NCI-H526 treated with DMSO at 0.1 percent for 48 hours (cell line): ENCODE data around the gene KRTAP1-3.
"Not testable (repeated sequence)": the region's sequence is repeated elsewhere in the genome, so short reads cannot be mapped to it uniquely, and the experiment has no call there.

ENCODE experiments used
- DNase-seq: peaks from one replicate; lab custom pipeline; 2025; lab: John Stamatoyannopoulos, UW

Gene KRTAP1-3, protein sequence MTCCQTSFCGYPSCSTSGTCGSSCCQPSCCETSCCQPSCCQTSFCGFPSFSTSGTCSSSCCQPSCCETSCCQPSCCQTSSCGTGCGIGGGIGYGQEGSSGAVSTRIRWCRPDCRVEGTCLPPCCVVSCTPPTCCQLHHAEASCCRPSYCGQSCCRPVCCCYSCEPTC

DNA sequence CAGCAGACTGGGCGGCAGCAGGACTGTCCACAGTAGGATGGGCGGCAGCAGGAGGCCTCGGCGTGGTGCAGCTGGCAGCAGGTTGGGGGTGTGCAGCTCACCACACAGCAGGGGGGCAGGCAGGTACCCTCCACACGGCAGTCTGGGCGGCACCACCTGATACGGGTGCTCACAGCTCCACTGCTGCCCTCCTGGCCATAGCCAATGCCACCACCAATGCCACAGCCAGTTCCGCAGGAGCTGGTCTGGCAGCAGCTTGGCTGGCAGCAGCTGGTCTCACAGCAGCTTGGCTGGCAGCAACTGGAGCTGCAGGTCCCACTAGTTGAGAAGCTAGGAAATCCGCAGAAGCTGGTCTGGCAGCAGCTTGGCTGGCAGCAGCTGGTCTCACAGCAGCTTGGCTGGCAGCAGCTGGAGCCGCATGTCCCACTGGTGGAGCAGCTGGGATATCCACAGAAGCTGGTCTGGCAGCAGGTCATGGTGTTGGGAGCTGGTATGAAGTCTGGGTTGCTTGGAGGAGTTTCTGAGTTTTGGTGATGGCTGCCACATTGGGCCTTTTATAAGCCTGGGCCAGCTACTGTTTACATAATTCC, at the start of gene KRTAP1-3:
KRTAP1-3 (minus strand) TSS at position 529 of the 590 bp plus-strand sequence; CDS start at position 476, 53 bp downstream.
- not testable (repeated sequence) for DNase-seq

DNA sequence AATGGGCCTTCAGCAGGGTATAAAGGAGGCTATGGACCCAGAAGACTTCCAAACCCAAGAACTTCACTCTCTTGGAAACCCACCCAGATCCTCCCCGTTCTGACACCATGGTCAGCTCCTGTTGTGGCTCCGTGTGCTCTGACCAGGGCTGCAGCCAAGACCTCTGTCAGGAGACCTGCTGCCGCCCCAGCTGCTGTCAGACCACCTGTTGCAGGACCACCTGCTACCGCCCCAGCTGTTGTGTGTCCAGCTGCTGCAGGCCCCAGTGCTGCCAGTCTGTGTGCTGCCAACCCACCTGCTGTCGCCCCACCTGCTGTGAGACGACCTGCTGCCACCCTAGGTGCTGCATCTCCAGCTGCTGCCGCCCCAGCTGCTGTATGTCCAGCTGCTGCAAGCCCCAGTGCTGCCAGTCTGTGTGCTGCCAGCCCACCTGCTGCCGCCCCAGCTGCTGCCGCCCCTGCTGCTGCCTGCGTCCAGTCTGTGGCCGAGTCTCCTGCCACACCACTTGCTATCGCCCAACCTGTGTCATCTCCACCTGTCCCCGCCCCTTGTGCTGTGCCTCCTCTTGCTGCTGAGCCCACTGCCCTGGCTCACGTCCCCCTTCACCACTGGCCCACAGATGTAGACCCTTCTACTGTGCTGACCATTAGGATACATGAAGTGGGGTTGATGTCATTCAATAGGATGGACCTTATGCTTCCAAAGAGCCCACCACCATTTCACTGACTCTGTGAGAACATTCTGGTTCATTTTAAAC, 49.6 kb upstream of the KRTAP1-3 start, which contains the start of gene KRTAP4-7:
KRTAP4-7 (plus strand) TSS at position 51 of the 757 bp plus-strand sequence; CDS start at position 108, 57 bp downstream.
- not testable (repeated sequence) for DNase-seq

DNA sequence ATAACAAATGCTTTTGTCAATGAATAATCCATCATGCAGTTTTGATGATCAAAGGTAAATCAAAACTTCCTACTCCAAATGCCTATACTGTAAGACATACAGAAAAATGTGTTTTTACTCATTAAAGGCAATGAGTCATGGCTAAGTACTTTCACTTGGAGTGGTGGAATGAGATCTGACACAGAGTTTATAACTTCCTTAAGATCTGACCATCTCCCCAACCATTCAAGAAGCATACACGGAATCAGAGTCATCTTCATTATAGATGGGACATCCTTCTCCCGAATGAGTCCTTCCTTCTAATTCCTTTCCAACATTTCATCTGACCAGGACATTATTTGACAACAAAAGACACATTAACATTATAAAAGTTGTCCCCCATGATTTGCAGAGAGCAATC, 48.8 kb upstream of the KRTAP1-3 start:
- not testable (repeated sequence) for DNase-seq

DNA sequence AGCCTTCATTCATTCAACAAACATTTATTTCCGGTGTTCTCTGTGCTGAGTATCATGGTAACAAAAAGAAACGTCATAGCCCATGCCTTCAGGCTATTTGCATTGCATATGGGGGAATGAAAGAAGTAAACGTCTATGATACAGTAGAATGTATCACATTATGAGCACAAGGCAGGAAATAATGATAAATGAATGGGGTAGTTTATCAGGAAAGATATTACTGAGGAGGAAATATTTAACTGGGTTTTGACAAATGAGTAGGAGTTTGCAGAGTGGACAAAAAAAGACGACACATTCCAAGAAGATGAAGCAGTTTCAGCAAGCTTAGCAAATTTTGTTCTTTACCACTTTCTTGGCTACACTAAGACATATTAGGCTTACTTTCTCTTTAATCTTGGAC, 48.0 kb upstream of the KRTAP1-3 start:
- no peak for DNase-seq

DNA sequence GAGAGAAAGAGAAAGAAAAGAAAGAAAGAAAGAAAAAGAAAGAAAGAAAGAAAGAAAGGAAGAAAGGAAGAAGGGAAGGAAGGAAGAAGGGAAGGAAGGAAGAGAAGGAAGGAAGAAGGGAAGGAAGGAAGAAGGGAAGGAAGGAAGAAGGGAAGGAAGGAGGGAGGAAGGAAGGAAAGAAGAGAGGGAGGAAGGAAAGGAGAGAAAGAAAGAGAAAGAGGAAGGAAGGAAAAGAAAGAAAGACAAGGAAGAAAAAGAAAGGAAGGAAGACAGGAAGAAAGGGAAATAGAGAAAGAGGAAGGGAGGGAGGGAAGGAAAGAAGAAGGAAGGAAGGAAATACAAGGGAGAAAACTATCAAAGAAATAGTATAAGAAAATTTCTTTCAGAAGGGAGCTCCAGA, 42.1 kb upstream of the KRTAP1-3 start:
- no peak for DNase-seq

DNA sequence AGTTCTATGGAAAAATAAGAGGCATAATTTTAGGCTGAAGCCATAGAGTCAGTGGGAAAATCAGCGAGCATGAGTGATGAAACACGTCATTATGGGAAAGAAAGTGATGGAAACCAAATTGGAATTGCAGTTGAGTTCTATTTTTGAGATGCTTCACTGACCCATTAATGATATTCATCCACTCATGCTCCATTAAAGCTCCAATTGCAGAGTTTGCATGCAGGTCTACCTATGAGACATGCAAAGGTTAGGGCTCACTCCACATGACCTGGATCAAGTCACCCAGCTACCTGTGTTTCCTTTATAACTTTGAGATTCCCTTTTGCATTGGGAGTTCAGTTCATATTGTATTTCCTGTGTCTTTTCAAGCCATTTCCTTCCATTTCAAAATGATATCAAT, 39.0 kb upstream of the KRTAP1-3 start:
- peak; percentile 35 for DNase-seq

DNA sequence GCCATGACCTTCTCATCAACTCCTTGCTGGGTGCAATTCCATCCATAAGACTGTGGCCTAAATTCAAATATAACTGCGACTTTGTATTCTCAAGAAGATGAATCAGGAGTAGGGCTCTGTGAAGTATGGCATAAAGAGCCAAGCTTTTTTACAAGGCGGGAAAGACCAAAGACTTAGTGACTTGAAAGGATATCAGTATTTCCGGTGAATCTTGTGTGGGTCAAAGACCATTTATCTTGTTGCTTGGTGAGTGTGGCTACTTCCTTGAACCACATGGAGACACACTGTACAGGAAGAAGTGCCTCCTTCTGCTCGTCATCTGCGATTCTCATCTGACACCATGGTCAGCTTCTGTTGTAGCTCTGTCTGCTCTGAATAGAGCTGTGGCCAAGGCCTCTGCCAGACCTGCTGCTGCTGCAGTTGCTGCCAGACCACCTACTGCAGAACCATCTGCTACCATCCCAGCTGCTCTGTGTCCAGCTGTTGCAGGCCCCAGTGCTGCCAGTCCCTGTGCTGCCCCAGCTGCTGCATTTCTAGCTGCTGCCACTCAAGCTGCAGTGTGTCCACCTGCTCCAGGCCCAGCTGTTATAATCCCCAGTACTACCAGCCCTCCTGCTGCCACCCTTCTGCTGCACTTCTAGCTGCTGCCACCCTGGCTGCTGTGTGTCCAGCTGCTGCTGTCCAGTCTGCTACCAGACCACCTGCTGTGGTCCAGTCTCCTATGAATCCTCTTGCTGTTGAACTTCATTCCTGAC, 37.1 kb upstream of the KRTAP1-3 start:
- no peak for DNase-seq

DNA sequence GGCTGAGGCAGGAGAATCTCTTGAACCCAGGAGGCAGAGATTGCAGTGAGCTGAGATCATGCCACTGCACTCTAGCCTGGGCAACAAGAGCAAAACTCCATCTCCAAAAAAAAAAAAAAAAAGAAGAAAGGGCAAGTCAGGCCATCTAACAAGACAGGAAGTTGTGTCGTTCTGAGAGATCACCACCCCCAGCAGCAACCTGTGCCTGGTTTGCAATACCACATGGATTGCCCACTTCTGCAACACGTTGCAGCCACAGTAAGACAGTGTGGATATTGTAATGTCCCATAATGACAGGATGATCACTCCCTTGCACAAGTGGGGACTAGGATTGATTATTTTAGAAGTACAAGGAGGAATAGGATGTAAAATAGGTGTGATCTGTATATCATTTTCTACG, 34.4 kb upstream of the KRTAP1-3 start:
- no peak for DNase-seq

DNA sequence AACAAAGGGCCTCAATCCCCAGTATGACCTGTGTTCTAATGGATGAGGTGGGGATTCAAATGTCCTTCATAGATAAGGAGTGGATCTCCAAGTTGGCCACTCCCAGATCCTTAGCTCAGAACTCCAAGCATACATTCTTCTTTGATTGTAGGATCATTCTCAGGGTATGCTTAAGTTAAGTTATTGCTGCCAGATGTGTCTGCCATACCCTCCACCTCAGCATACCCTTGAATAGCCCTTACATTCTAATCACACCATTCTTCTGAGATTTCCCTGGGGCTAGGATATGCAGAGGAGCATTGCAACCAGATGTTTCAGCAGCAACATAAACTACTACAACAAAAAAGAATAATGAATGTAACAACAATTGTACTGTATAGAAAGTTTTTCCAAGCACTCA, 32.6 kb upstream of the KRTAP1-3 start:
- DNase-seq, result no peak

DNA sequence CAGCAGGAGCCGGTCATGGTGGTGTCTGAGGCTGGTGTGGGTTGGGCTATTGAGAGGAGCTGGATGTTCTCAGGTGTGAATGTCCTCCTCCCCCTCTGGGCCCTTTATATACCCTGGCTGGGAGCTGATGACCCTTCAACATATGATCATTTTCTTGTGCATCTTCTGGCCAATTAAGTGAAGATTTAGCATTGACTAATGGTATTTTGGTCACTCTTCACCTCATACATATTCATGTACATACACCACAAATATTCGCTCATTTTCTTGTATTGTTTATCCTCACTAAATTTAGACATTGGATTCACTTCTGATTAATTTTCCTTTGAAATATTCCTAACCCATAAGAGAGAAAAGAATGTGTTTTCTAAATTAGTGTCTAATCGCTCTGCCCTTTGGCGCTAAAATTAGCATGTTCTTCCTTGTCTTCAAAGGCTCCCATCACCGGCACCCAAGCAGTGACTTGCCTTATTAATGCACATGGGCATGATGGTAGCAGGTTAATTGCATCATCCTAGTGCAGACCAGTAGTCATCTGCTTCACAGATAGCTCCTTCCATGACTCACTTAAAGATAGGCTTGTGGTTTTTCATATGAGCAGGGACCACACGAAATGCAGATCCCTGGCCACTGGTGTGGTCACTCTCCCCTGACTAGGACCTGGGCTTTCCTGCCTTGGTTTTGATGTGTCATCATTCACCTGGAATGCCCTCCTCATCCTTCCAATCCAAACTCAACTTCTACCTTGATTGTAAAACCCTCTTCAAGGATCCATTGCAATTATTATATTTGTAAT, 31.4 kb upstream of the KRTAP1-3 start, which contains the start of gene KRTAP2-4:
KRTAP2-4 (minus strand) TSS at position 51 of the 796 bp plus-strand sequence; CDS start at position 17, 34 bp downstream.
- no peak for DNase-seq

DNA sequence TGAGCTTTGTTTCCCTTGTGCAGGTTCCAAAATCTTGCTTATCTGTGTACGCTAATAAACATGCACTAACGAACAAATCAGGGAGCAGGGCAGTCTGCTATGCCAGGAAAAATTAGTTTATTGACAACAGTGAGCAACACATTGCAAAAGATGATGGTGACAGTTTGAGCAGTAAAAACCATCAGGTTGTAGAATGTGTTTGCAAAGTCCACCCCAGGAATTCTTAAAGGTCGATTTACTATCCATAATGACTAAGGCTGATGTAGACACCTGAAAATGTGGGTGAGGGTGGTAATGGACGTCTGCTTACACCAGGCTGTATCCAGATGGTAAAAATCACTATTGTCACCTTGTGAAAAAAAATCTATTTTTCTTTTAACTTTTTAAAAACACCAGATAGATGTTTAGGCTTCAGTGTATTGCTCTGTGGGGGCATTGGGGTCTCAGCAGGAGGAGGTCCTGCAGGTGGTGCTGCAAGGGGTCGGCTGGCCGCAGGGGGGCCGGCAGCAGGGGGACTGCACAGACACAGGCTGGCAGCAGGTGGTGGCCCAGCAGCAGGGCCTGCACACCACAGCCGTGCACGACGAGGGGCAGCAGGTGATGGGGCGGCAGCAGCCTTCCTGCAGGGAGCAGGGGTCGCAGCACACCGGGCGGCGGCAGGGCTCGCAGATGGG, 30.5 kb upstream of the KRTAP1-3 start:
- DNase-seq, result not testable (repeated sequence)

DNA sequence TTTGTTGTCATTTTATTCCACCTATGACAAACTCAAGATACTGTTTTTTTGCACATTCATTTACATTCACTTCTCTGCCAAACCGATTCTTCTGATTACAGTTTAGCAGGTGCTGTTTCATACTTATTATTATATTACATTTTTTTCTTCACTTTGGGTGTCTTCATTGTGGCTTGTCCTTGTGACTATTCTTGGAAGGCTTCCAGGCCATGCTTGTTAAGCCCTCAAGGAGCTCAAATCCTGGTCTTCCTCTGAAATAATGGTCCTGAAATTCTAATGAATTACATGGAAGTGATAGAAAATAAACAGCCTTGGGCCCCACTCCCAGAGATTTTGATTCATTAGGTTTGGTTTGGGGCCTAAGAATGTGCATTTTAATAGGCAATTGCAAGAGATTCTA, 29.6 kb upstream of the KRTAP1-3 start:
- no peak for DNase-seq

DNA sequence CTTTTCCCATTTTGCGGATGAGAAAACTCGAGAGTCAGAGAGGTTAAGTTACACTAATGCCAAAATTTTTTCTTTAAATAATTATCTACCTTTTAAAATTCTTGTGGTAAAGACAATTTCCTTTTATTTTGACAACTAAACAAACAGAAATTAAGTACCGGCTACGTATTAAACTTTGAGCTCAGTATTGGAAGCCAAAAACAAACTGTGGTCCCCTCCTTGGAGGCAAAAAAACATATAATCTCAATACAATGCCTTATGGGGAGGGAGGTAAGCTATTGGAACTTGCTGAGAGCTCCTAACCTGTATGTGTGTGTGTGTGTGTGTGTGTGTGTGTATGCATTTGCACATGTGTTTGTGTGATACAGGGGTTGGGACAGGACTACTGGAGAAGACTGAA, 28.8 kb upstream of the KRTAP1-3 start:
- no peak for DNase-seq

DNA sequence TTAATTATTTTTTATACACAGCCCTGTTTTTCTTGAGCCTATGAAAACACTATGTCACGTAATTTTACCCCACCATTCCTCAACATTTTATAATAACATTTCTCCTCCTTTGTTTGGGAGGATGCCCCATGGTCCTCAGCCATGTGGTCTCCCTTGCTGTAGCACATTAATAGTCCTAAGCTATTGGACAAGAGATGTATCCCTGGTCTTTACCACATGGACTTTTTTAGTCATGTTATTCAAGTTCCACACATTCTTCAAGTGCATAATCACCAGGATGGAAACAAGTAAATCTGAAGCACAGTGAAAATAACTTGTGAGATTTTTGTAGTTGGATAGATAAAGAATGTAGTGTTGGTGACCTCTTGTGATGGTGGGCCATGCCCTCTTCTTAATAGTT, 27.3 kb upstream of the KRTAP1-3 start:
- DNase-seq, result no peak

DNA sequence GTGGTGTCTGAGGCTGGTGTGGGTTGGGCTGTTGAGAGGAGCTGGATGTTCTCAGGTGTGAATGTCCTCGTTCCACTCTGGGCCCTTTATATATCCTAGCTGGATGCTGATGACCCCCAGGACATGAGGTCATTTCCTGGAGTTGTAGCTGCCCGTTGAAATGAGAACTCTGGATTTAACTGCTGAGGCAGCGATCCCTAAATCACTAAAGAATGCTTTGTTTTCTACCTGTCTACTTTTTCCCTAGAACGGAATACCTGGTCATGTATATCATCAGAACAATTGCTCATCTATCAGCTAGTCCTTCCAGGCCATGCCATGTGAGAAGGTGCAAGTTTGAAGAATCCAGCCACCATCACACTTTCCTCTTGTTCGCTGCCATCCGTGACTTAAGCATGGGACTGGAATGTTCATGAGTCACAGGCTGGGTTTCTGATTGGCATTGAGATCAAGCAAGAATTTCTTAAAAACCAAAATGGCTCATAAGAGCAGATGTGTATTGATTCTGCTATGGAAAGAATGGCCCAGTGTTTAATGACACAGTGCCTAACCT, 25.5 kb upstream of the KRTAP1-3 start, which contains the start of gene KRTAP2-3:
KRTAP2-3 (minus strand) TSS at position 63 of the 553 bp plus-strand sequence. CDS start 64 bp downstream, outside the sequence.
- DNase-seq, result no peak

DNA sequence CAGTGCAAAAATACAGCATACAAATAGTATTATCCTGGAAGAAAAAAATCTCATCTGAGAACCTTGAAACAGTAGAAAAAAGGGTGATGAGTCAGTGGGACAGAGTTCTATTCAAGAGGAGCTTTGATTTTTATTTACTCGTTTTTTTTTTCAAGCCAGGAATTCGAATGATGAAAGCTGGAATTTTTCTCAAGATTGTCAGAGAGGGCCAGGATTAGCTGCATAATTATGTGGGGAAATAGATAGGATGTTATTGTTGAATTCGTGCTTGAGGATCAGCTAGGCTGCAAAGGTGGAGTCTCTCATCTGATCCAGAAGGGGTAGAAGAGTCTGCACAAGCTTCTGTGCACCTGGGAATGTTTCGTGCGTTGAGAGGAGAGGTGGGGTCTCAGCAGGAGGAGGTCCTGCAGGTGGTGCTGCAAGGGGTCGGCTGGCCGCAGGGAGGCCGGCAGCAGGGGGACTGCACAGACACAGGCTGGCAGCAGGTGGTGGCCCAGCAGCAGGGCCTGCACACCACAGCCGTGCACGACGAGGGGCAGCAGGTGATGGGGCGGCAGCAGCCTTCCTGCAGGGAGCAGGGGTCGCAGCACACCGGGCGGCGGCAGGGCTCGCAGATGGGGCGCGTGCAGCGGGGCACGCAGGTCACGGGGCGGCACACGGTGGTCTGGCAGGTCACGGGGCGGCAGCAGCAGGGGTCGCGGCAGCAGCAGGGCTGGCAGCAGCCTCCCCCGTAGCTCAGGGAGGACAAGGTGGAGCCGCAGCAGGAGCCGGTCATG, 24.8 kb upstream of the KRTAP1-3 start:
- DNase-seq, result not testable (repeated sequence)

DNA sequence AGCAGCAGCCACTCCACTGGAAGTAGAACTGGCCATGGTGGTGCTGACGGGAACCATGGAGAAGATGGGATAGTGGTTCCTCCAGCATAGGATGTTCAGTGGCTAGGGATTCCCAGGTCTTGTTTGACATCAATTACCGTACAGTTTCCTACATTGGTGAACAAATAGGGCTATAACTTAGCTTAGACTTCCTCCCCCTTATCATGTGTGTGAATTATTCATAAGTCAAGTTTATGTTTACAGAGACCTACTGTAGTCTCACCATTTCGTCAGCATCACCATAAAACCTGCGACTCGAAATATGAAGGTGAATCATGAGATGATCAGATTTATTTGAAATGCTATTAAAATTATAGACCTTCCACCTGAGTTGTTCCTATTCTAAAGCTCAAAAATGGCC, 24.1 kb upstream of the KRTAP1-3 start:
- no peak for DNase-seq

DNA sequence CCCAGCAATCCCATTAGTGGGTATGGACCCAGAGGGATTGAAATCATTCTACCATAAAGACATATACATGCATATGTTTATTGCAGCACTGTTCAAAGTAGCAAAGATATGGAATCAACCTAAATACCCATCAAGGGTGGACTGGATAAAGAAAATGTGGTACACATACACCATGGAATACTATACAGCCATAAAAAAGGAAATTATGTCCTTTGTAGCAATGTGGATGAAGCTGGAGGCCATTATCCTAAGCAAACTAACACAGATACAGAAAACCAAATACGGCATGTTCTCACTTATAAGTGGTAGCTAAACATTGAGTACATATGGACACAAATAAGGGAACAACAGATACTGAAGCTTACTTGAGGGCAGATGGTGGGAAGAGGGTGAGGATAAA, 22.9 kb upstream of the KRTAP1-3 start:
- no peak for DNase-seq

DNA sequence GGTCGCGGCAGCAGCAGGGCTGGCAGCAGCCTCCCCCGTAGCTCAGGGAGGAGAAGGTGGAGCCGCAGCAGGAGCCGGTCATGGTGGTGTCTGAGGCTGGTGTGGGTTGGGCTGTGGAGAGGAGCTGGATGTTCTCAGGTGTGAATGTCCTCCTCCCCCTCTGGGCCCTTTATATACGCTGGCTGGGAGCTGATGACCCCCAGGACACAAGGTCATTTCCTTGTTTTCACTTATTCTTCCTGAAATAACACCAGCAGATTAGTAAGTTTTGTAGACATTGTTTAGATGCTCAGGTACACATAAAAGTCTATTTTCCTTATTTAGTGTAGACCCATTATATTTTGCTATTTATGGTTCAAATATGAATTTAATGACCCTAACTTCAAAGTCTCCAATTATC, 20.5 kb upstream of the KRTAP1-3 start, which contains the start of gene KRTAP2-2:
KRTAP2-2 (minus strand) TSS at position 101 of the 400 bp plus-strand sequence; CDS start at position 82, 19 bp downstream.
- DNase-seq, result not testable (repeated sequence)
